Stimulated activated CD4-positive, alpha-beta T cell treated with anti-CD3 and anti-CD28 coated beads, Interleukin-2, amount 100 ng/mL, for 48 hours (primary cell): ENCODE data around the gene ORC3.
"Not testable (repeated sequence)": the region's sequence is repeated elsewhere in the genome, so short reads cannot be mapped to it uniquely, and the experiment has no call there.

Experiments
- DNase-seq, 2 donors: peaks; one replicate each; pipeline ENCODE4 v3.0.0-alpha.2; 2020

The ORC3 gene

GRCh38 chr6:87699576-87699975, 109.6 kb downstream of the ORC3 start:
- DNase-seq, result no peak

GRCh38 chr6:87700397-87701343, 110.7 kb downstream of the ORC3 start:
- peak; percentile 11 to 28 for DNase-seq

- DNase-seq, result no peak
These were observed 111.4 kb downstream of the ORC3 start for GRCh38 chr6:87701344-87701675.

- peak; percentile 90 to 91 for DNase-seq
These were observed 112.0 kb downstream of the ORC3 start, which contains the start of gene AKIRIN2 for GRCh38 chr6:87701676-87702588. AKIRIN2 (minus strand) TSS chr6:87702233; CDS start chr6:87701684, 549 bp downstream.

- no peak for DNase-seq
These were observed 112.6 kb downstream of the ORC3 start for GRCh38 chr6:87702589-87702945.

- DNase-seq, result not testable (repeated sequence)
These were observed 113.1 kb downstream of the ORC3 start for GRCh38 chr6:87703039-87703438.

GRCh38 chr6:87705070-87705691, 115.2 kb downstream of the ORC3 start:
- peak; percentile 26 to 36 for DNase-seq

GRCh38 chr6:87706187-87706966, 116.4 kb downstream of the ORC3 start:
- no peak for DNase-seq

- DNase-seq, result not testable (repeated sequence)
These were observed 118.9 kb downstream of the ORC3 start for GRCh38 chr6:87708581-87709427.

- DNase-seq, result no peak
These were observed 120.2 kb downstream of the ORC3 start for GRCh38 chr6:87710090-87710489.

GRCh38 chr6:87712713-87713112, 122.8 kb downstream of the ORC3 start:
- not testable (repeated sequence) for DNase-seq

GRCh38 chr6:87714093-87714842, 124.3 kb downstream of the ORC3 start:
- DNase-seq, result no peak
